Measurements from ENCODE around the gene STX5. TPM values are rescaled to one million over a fixed set of nuclear protein-coding genes. Genes with fewer than 3 reads are reported as not detected.

STX5 gene
- total and polyA plus RNA-seq, 4 donors = 19.8 to 47.6 (median 37.7) TPM

DNA sequence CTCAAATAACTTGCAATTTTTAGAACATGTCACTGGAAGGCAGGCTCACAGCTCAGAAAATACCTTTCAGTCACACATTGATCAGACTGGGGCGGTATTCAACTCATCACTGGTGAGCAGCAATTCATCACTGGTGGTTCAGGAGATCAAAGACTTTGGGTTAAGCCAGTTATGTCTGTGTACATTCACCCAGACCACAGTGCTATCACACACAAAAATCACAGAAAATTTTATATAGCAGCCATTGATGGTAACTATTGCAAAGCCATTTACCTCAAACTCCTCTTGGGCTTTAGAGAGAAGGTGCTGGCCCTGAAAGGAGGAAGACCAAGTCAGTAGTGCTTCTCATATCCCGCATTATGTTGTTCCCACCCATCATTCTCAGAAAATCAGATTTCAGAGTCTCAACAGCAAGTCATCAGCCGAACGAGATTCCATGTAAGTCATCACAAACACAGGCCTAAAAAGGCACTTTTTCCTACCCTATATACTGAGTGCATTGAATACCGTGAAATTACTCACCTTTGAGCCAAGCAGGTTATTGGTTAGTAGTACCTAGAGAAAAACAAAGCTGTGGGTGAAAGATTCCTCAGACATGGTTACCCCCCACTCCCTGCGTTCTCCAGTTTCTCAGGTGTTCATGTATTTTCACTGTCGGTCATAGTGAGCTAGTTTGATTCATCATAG is 21.6 kb upstream of the STX5 start:
- peaks cover 13 to 42% (median 24%) of the 10 kb centered on the region in 4 donors for H3K36me3 ChIP-seq (ENCODE audit: control insufficient read depth in 4 of 4, insufficient read depth in 4 of 4, low read length in 4 of 4)
- WGBS, 2 donors = 61 to 73% methylated on average over 7 of the region's 7 CpGs
- no peaks in the 10 kb centered on the region for H3K27me3 ChIP-seq (ENCODE audit: control insufficient read depth in 3 of 3, insufficient read depth in 3 of 3, low read length in 2 of 3)
- TF ChIP-seq, protein P1, sequence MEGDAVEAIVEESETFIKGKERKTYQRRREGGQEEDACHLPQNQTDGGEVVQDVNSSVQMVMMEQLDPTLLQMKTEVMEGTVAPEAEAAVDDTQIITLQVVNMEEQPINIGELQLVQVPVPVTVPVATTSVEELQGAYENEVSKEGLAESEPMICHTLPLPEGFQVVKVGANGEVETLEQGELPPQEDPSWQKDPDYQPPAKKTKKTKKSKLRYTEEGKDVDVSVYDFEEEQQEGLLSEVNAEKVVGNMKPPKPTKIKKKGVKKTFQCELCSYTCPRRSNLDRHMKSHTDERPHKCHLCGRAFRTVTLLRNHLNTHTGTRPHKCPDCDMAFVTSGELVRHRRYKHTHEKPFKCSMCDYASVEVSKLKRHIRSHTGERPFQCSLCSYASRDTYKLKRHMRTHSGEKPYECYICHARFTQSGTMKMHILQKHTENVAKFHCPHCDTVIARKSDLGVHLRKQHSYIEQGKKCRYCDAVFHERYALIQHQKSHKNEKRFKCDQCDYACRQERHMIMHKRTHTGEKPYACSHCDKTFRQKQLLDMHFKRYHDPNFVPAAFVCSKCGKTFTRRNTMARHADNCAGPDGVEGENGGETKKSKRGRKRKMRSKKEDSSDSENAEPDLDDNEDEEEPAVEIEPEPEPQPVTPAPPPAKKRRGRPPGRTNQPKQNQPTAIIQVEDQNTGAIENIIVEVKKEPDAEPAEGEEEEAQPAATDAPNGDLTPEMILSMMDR (IDR thresholded peaks at IDR 0.05; ENCODE audit: control extremely low read depth, extremely low read depth) = no peak
- peak overlapping the region in 1 of 2 donors; percentile 93 for H3K9ac ChIP-seq (ENCODE audit: insufficient read depth in 1 of 2, low read length in 2 of 2)
- peak overlapping the region in 1 of 2 donors; percentile 10 for H3K27ac ChIP-seq (ENCODE audit: low read depth in 1 of 2, low read length in 1 of 2)
- DNase-seq (no peak), ATAC-seq (ENCODE audit: insufficient read depth, low FRiP score) (no peak)
- no peak overlapping the region for H3K4me3 ChIP-seq
- no peaks in the 10 kb centered on the region for H3K9me3 ChIP-seq (ENCODE audit: control insufficient read depth in 4 of 4, insufficient read depth in 3 of 4, low read length in 3 of 4)
- H3K4me1 ChIP-seq (ENCODE audit: control insufficient read depth in 5 of 5, insufficient read depth in 5 of 5, low read length in 5 of 5) = peaks cover 2 to 24% (median 12%) of the 10 kb centered on the region in 5 donors

DNA sequence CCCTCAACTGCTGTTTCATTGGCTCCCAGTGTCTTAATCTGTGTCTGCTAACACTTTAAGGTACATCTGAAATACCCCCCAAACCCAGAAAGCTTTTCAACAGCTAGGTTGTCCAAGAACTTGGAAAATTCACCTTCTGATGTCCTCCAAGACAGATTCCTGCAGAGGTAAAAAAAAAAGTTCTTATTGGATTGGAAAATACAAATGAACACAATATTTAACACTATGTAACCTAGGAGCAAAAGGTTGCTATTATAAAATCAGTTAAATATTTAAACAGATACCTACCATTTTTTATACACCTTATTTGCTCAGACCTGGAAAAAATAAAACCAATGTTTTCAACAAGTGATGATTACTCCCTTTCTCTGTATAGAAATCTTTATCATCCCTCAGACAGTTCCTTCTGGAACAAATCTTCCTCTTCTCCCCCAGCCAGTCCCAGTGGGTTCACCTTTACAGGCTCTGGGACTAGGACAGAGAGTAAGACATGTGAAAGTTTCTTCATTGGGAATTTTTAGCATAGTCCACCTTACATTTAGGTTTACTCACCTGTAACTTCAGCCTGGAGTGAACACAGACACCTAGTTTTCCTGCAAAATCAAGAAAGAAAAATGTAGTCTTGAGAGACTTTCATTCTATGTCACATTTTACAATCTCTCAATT is 20.8 kb upstream of the STX5 start:
- ATAC-seq (ENCODE audit: insufficient read depth, low FRiP score) = no peak
- H3K9ac ChIP-seq (ENCODE audit: insufficient read depth in 1 of 2, low read length in 2 of 2) = no peak overlapping the region
- TF ChIP-seq, protein P1 (IDR thresholded peaks at IDR 0.05; ENCODE audit: control extremely low read depth, extremely low read depth) = no peak
- peaks cover 13 to 42% (median 24%) of the 10 kb centered on the region in 4 donors for H3K36me3 ChIP-seq (ENCODE audit: control insufficient read depth in 4 of 4, insufficient read depth in 4 of 4, low read length in 4 of 4)
- no peak for DNase-seq
- no peaks in the 10 kb centered on the region for H3K9me3 ChIP-seq (ENCODE audit: control insufficient read depth in 4 of 4, insufficient read depth in 3 of 4, low read length in 3 of 4)
- no peak overlapping the region for H3K4me3 ChIP-seq
- no peaks in the 10 kb centered on the region for H3K27me3 ChIP-seq (ENCODE audit: control insufficient read depth in 3 of 3, insufficient read depth in 3 of 3, low read length in 2 of 3)
- no peak overlapping the region for H3K27ac ChIP-seq (ENCODE audit: low read depth in 1 of 2, low read length in 1 of 2)
- H3K4me1 ChIP-seq (ENCODE audit: control insufficient read depth in 5 of 5, insufficient read depth in 5 of 5, low read length in 5 of 5) = peaks cover 2 to 19% (median 12%) of the 10 kb centered on the region in 5 donors

DNA sequence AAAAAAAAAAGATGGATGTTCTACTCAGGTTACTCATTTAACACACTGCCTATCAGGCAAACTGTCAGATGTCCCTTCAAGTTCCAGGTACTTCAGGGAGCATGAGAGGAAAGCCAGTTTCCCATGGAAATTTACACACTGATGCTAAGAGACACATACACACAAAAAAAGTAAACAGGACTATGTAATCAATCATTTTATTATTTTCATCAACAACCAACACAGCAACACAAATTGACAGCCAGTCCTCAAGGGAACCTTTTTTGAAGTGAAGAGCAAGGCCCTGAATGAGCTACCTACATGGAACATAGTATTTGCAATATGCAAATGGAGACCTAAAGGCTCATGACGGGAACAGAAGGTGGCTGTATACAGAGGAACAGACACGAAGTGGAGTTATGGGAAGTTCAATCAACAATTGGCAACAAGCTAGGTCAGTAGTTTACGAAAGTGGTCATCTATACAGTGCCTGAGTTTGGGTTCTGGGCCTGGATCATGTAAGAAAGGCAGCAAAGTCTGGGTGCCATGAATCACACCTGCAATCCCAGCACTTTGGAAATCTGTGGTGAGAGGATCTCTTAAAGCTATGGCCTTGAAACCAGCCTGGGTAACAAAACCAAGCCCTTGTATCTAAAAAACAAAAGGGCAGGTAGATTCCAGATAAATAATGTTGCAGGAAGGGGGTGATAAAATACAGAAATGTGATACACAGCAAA is 20.1 kb upstream of the STX5 start:
- H3K9ac ChIP-seq (ENCODE audit: insufficient read depth in 1 of 2, low read length in 2 of 2) = no peak overlapping the region
- WGBS, 2 donors = 34 to 65% methylated on average over 3 of the region's 3 CpGs
- no peak for DNase-seq
- no peak overlapping the region for H3K4me3 ChIP-seq
- H3K27ac ChIP-seq (ENCODE audit: low read depth in 1 of 2, low read length in 1 of 2) = no peak overlapping the region
- no peak for ATAC-seq (ENCODE audit: insufficient read depth, low FRiP score)
- peaks cover 13 to 42% (median 24%) of the 10 kb centered on the region in 4 donors for H3K36me3 ChIP-seq (ENCODE audit: control insufficient read depth in 4 of 4, insufficient read depth in 4 of 4, low read length in 4 of 4)
- no peaks in the 10 kb centered on the region for H3K27me3 ChIP-seq (ENCODE audit: control insufficient read depth in 3 of 3, insufficient read depth in 3 of 3, low read length in 2 of 3)
- H3K9me3 ChIP-seq (ENCODE audit: control insufficient read depth in 4 of 4, insufficient read depth in 3 of 4, low read length in 3 of 4) = no peaks in the 10 kb centered on the region
- TF ChIP-seq, protein P1 (IDR thresholded peaks at IDR 0.05; ENCODE audit: control extremely low read depth, extremely low read depth) = no peak
- H3K4me1 ChIP-seq (ENCODE audit: control insufficient read depth in 5 of 5, insufficient read depth in 5 of 5, low read length in 5 of 5) = peaks cover 2 to 19% (median 12%) of the 10 kb centered on the region in 5 donors
